K562 (cell line): ENCODE data around the gene SUN5. TPM values are rescaled to one million over a fixed set of nuclear protein-coding genes. Genes with fewer than 3 reads are reported as not detected.

Experiments
- ATAC-seq: fragments of 200-7000 bp; cut with Tn5 transposase; 3 replicates; pipeline ENCODE4 v1.9.1; 2020; ENCODE audit warnings: moderate library complexity
- BruUV-seq: library from RNA; stranded (reverse); fragments of 400-500 nt; replicated peaks from 2 replicates; lab custom pipeline; 2021; lab: Mats Ljungman, UMichigan
- CTCF ChIA-PET: fragments of 300-600 bp; formaldehyde crosslinking; extraction: SDS; loops from one replicate; lab custom pipeline; 2021; ENCODE audit warnings: low intra/inter-chr PET ratio; lab: Yijun Ruan, JAX
- POLR2A ChIA-PET: fragments of 300-600, 350-650 bp; sonication (Branson Sonifier 250); formaldehyde crosslinking; extraction: SDS; loops from one replicate; lab custom pipeline; 2021; ENCODE audit warnings: antibody characterized with exemption, inconsistent platforms; lab: Yijun Ruan, JAX
- DNase-seq, 4 experiments: peaks; one replicate each; pipeline versions ENCODE4 v3.0.0 to v3.0.0-alpha.2; 2011 to 2018; ENCODE audit warnings: low spot score in 3 of 4, mixed read lengths in 3 of 4; ENCODE audit errors: extremely low read depth in 1 of 4
- FAIRE-seq: peaks from 2 replicates; lab custom pipeline; 2011; peaks lifted over from hg19 to GRCh38; lab: Jason Lieb, UNC
- H2AFZ ChIP-seq: 2 replicates; pipeline ENCODE4 v1.6.0; 2011; ENCODE audit warnings: low read depth, low read length, control low read depth, inconsistent platforms
- H3K27ac ChIP-seq: fragments of 200-600 bp; 3 replicates; pipeline ENCODE4 v1.8.0; 2011; ENCODE audit warnings: low read depth, mild to moderate bottlenecking, control low read depth, inconsistent platforms, low read length, moderate library complexity, mixed read lengths; ENCODE audit errors: extremely low read depth
- H3K27me3 ChIP-seq, 2 experiments: fragments of 300-600 bp in 1 of 2; 2 replicates in 1 of 2; 3 replicates in 1 of 2; pipeline versions ENCODE4 v1.6.0 to v1.8.0; 2011; ENCODE audit warnings: inconsistent platforms in 2 of 2, low read length in 2 of 2, mild to moderate bottlenecking in 1 of 2, mixed read lengths in 1 of 2, moderate library complexity in 1 of 2; ENCODE audit not compliant: control insufficient read depth in 2 of 2, insufficient read depth in 2 of 2
- H3K36me3 ChIP-seq: fragments of 300-600 bp; 3 replicates; pipeline ENCODE4 v1.8.0; 2011; ENCODE audit warnings: mild to moderate bottlenecking, low read length, inconsistent platforms; ENCODE audit not compliant: control insufficient read depth, insufficient read depth
- H3K4me1 ChIP-seq, 2 experiments: fragments of 200-600 bp in 1 of 2; replicated peaks in 1 of 2; 2 replicates in 1 of 2; 3 replicates in 1 of 2; pipeline versions ENCODE4 v1.5.1 to v1.8.0; 2011; ENCODE audit warnings: inconsistent platforms in 2 of 2, low read length in 2 of 2, mild to moderate bottlenecking in 1 of 2, mixed read lengths in 1 of 2, moderate library complexity in 1 of 2; ENCODE audit not compliant: control insufficient read depth in 2 of 2, insufficient read depth in 2 of 2
- H3K4me2 ChIP-seq: 2 replicates; pipeline ENCODE4 v1.6.1; 2011; ENCODE audit warnings: low read length, control low read depth, inconsistent platforms, mixed read lengths; ENCODE audit not compliant: insufficient read depth
- H3K4me3 ChIP-seq: fragments of 200-600 bp; sonication (generic), shearing (Covaris generic); 2 replicates; pipeline ENCODE4 v1.5.1; 2016; ENCODE audit warnings: control low read depth, inconsistent platforms
- H3K79me2 ChIP-seq: fragments of 200-600 bp; 3 replicates; pipeline ENCODE4 v1.8.0; 2011; ENCODE audit warnings: low read length, inconsistent platforms; ENCODE audit not compliant: control insufficient read depth, insufficient read depth
- H3K9ac ChIP-seq, 2 experiments: 2 replicates each; pipeline versions ENCODE4 v1.6.0 to v1.6.1; 2011; ENCODE audit warnings: low read depth in 2 of 2, low read length in 2 of 2, control low read depth in 1 of 2, inconsistent platforms in 1 of 2, mild to moderate bottlenecking in 1 of 2, mixed read lengths in 1 of 2; ENCODE audit not compliant: insufficient read depth in 1 of 2
- H3K9me1 ChIP-seq: one replicate; pipeline ENCODE4 v1.6.0; 2011; ENCODE audit warnings: inconsistent platforms, mild to moderate bottlenecking, low read length, moderate library complexity; ENCODE audit not compliant: control insufficient read depth, insufficient read depth
- H3K9me3 ChIP-seq: replicated peaks from 2 replicates; pipeline ENCODE4 v1.5.1; 2011; ENCODE audit warnings: low read depth, low read length, inconsistent platforms; ENCODE audit not compliant: control insufficient read depth, insufficient read depth
- H4K20me1 ChIP-seq: replicated peaks from 2 replicates; pipeline ENCODE4 v1.6.1; 2011; ENCODE audit warnings: low read length, inconsistent platforms, mixed read lengths; ENCODE audit not compliant: control insufficient read depth, insufficient read depth
- GTF3C2 ChIP-seq: IDR thresholded peaks from 3 replicates; pipeline ENCODE4 v1.6.1; 2011; ENCODE audit warnings: borderline replicate concordance, mild to moderate bottlenecking, moderate library complexity; ENCODE audit not compliant: insufficient read length; ENCODE audit errors: extremely low read depth
- RB1 ChIP-seq: fragments of 450-650 bp; IDR thresholded peaks from 2 replicates; pipeline ENCODE4 v1.6.1; 2017; ENCODE audit warnings: low read depth, mild to moderate bottlenecking
- RBM25 ChIP-seq: fragments of 200-400 bp; formaldehyde crosslinking; IDR thresholded peaks from 2 replicates; pipeline ENCODE4 v1.6.1; 2018; ENCODE audit warnings: low read length, low read depth, moderate library complexity; ENCODE audit not compliant: severe bottlenecking
- ZFP36 ChIP-seq: fragments of 150-350 bp; IDR thresholded peaks from 2 replicates; pipeline ENCODE4 v1.6.1; 2018; ENCODE audit warnings: low read length, low read depth; ENCODE audit not compliant: partially characterized antibody
- ZNF3 ChIP-seq: fragments of 250-450 bp; sonication (Bioruptor Pico); IDR thresholded peaks from 2 replicates; pipeline ENCODE4 v1.5.0; 2021; ENCODE audit warnings: mild to moderate bottlenecking, moderate library complexity
- WGBS: fragments of 100-300 bp; shearing (Covaris generic); methylation state at CpG from one replicate; pipeline ENCODE4 v1.1.6; 2016; ENCODE audit warnings: low coverage, mixed read lengths; ENCODE audit not compliant: insufficient coverage; ENCODE audit errors: missing lambda C conversion rate; 5-methylcytosine and 5-hydroxymethylcytosine counted together
- in situ Hi-C: fragments of 300-500 bp; cut with MboI; formaldehyde crosslinking; loops from 4 replicates; pipeline ENCODE4 v1.15.0; 2018; ENCODE audit warnings: inconsistent platforms, mixed read lengths
- intact Hi-C: fragments of 100-400 bp; cut with micrococcal nuclease; formaldehyde crosslinking; loops from 2 replicates; pipeline ENCODE4 v1.14.2; 2022
- polyA plus RNA-seq, 8 experiments: library from polyadenylated mRNA; depleted of rRNA in 4 of 8; stranded (reverse) in 5 of 8; unstranded in 3 of 8; fragments of >200 nt; fragmentation: Nextera tagmentation in 2 of 8; fragmentation: Illumina TruSeq in 1 of 8; extraction: Ambion mirVana in 2 of 8; extraction: Trizol in 1 of 8; gene quantifications; 2 replicates each; pipeline versions ENCODE4 v1.2.1 to v1.2.3, GENCODE V29; 2011 to 2014; ENCODE audit warnings: inconsistent platforms in 1 of 8, missing spikeins in 1 of 8
- total RNA-seq, 7 experiments: library from RNA; depleted of rRNA in 6 of 7; stranded (reverse); fragments of >200 nt in 6 of 7; fragmentation: Illumina TruSeq in 2 of 7; extraction: Trizol in 2 of 7; gene quantifications; 2 replicates each; pipeline versions ENCODE4 v1.2.1 to v1.2.3, GENCODE V29; 2011 to 2021; ENCODE audit warnings: low replicate concordance in 1 of 7

Gene SUN5
- total and polyA plus RNA-seq, 9 of the 15 experiments (the other 6 are each of a cell fraction or from before 2014, with no cell fraction given) = not detected

GRCh38 chr20:33014336-33015113, 10.3 kb upstream of the SUN5 start (continued):
- no peak for TF ChIP-seq GTF3C2

GRCh38 chr20:33013701-33014326, 9.6 kb upstream of the SUN5 start:
- intact Hi-C loops = no loop called here
- H3K27me3 ChIP-seq = peaks cover 7 to 45% of the 10 kb centered on the region in 2 experiments; a peak in 4 of 5 replicates
- under 1% methylated on average over 11 of the region's 12 CpGs for WGBS
- no peaks in the 10 kb centered on the region for H3K79me2 ChIP-seq
- BruUV-seq = no TSS peak
- H3K9me1 ChIP-seq = no peaks in the 10 kb centered on the region
- CTCF ChIA-PET = no interaction called here
- H4K20me1 ChIP-seq = no peaks in the 10 kb centered on the region; the same call in 1 of the 2 replicates
- FAIRE-seq (no peak), ATAC-seq (no peak), DNase-seq (no peak)
- H3K9ac ChIP-seq = peak overlapping the region in 1 of 2 experiments; percentile 21; a peak in 1 of 4 replicates
- H3K9me3 ChIP-seq = no peaks in the 10 kb centered on the region
- in situ Hi-C loops = no loop called here
- POLR2A ChIA-PET = interaction anchor here (0.6 to 1.1 kb wide), 2 partner anchors 16 to 106 kb away, joined by 3 read pairs; no protein-coding TSS in a partner anchor
- H3K4me3 ChIP-seq = no peak overlapping the region
- H3K36me3 ChIP-seq = no peaks in the 10 kb centered on the region
- no peak overlapping the region for H2AFZ ChIP-seq
- H3K4me2 ChIP-seq = no peak overlapping the region
- no peak overlapping the region for H3K27ac ChIP-seq
- TF ChIP-seq RB1 (no peak), GTF3C2 (no peak), ZNF3 (CRISPR knock-in tag) (no peak), ZFP36 (peak; percentile 40), RBM25 (peak; percentile 37)
- TF ChIP-seq, all 486 proteins: peak for 2
- H3K4me1 ChIP-seq = no peaks in the 10 kb centered on the region; a peak in 1 of 5 replicates
